Fibroblast of skin of right biceps (primary cell): ENCODE data around the gene SCD5.
A peak's percentile ranks its signal among the peaks of the same experiment; 100 is the strongest.

Experiments
- DNase-seq: peaks from one replicate; pipeline ENCODE4 v3.0.0-alpha.2; 2013

Gene SCD5

GRCh38 chr4:82758701-82759685 is 39.6 kb downstream of the SCD5 start:
- DNase-seq, result no peak

DNA sequence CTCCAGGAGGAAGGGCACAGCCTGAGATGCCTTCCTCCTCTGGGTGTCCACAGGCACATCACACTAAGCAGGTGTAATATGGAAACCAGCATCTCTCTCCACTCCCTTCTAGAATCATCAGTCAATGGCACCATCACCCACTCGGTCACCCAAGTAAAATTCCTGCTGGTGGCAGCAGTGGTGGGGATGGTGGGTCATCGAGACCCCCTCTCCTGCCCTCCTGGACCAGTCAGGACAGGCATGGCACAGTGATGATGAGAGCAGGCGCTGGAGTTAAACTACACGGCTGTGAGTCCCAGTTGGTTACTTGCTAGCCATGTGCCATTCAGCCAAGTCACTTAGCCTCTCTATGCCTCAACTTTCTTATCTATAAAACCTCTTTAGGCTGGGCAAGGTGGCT is 42.5 kb downstream of the SCD5 start:
- DNase-seq, result no peak

- no peak for DNase-seq
Measured at GRCh38 chr4:82755650-82756049, 42.9 kb downstream of the SCD5 start.

DNA sequence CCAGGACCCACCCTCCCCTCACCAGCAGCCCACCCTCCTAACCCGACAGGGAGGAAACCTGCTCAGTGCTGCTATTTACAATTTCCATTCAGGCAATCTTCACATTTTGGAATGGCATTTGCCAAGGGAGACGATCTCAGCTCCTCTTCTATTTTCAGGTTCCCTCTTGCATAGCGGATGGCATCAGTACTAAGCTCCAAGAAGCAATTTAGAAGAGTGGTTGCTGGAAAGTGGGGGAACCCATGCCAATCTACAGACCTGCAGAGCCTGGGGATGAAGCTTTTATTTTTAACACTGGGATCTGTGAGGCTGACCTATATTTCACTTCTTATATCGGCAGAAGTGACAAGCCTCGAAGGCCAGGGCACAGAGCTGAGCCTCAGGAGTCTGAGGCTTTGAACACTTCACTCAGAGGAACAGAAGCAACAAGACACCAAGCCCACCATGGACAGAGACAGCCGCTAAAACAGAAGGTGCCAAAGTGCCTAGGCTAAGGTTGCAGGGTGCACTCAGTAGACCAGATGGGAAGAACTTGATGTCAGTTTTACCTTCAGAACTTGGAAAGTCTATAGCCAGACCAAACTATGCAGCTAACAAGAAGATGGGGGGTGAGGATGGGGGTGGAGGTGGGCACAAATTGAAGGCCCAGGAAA is 44.0 kb downstream of the SCD5 start:
- no peak for DNase-seq

- no peak for DNase-seq
Measured at GRCh38 chr4:82753725-82754410, 44.7 kb downstream of the SCD5 start.

GRCh38 chr4:82753238-82753637 is 45.4 kb downstream of the SCD5 start:
- no peak for DNase-seq

- no peak for DNase-seq
Measured at GRCh38 chr4:82748810-82749470, 49.7 kb downstream of the SCD5 start.

DNA sequence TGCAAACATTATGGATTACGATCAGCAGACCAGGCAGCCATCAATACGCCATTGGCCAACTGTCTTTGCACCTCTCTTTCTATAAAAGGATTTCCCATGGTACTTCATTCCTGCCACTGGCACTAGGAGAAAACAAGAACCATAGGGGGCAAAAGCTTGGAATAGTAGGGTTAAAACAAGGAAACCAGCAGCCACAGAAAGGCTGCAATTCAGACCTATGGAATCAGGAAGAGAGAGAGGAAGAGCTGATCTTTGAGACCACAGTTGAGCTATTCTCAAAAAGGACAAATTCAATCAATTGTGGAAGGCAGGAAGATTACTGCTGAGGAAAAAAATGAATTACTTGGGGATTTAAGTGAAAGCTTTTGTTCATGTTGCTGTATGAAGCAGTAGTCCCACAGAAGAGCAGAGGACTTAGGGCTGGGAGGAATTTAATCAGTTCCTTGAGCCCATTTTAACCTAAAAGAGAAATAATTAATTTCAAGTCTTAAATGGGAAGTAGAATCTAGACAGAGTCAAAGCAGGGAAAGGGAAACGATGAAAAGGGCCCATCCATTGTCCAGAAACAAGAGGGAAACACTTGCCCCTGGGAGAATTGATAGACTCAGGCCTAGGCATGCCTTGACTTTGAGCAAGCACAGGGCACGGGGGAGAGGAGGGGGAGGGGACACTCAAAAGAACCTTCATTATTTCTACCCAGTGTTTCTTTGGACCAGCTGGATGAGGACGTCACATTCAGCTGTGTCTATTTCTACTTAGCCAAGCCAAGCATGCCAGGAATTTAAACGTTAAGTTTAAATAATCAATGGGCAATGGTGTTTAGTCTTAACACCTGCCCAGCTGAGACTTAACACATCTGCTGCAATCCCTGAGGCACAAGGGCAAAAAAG is 50.7 kb downstream of the SCD5 start:
- DNase-seq, result no peak

DNA sequence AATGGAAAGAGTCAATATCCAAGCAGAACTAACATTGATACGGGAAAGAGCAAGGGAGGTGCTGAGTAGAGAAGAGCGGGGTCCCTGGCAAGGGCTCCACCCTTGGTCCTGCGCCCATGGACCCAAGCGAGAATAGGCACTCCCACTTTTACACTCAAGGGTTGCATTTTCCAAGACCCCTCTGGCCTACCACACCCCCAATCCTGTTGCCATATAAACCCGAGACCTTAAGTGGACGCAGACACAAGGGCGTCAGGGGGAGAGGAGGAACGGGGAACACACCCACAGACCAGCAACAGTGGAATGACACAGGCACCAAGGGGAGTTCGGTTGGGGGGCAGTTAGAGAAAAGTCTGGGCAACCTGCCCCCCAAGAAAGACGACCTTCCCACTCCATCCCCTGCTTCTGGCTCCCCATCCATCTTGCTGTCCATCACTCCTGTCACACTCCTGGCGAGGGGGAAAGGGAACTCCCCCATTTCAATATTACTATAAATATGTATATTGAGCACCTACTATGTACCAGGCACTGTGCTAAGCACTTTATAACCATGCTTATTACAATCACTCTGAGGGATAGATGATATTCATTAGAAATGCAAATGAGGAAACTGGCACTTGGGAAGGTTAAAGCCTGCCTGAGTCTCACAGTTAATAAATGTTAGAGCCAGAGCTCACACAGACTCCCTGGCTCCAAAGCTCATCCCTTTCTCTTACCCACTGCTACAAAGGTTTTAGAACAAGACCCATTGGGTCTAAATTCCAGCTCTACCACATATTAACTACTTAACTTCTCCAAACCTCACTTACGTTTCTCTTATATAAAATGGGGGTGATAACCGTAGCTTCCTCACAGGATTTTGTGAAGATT is 51.7 kb downstream of the SCD5 start:
- DNase-seq, result no peak

- DNase-seq, result peak; percentile 87
Measured at GRCh38 chr4:82745173-82745842, 53.3 kb downstream of the SCD5 start.

DNA sequence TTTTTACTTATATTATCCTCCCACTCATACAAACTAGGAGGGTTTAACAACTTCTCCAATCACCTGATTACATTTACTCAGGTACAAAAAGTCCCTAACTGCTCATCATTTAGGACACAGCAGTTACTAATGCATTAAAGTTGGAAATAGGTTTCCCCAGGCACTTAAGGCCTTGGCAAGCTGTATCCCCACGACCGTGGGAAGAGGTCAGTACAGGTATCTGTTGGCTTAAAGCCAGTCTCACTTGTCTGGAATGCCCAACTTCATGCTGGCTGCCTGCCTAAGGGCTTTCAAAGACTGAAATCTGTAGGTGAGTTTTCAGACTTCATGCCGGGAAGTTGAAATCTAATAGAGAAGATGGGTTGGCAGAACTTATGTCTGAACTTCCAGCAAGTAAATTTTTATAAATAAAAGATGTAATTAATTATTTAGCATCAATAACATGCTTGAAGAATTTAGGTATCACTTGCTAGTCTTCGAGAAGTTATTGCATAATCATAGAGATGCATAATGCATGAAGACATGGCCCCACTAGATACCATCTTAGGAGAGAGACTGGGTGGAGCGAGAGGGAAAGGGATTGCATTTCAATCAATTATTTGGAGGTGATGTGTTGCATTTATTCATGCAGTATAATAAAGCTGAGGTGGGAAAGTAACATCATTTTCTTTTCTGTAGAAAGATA is 54.2 kb downstream of the SCD5 start:
- DNase-seq, result no peak

DNA sequence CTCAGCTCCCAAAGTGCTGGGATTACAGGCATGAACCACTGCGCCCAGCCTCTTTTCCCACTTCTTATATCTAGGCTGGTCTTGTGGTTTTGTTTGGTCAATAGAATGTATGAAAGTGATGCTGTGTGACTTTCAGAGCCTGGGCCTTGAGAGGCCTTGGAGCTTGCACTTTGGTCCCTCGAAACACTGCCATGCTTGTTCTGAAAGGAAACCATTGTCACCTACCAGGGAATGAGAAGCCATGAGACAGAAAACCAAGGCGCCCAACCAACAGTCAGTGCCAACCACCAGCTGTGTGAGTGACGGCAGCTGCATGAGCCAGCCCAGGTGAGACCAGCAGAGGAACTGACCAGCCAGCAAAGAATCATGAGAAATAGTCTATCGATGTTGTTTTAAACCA is 57.4 kb downstream of the SCD5 start:
- DNase-seq, result no peak

- peak; percentile 59 for DNase-seq
Measured at GRCh38 chr4:82739287-82740190, 59.1 kb downstream of the SCD5 start.

DNA sequence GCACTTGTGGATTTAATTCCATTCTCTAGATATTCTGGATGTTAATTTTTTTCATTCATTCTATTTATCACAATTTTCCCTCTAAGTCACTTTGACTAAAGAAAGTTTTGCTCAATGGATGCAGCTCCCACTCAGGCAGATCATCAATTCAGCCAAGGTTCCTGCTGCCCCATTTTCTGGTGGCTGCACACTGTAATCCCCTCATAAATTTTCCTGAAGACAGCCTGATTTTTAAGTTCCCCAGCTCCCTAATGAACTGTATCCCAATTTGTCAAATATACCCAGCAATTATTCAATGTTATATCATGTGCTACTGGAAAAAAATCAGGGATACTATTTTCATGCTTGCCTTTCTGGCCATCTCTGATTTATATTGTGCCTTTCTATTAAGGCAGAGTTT is 61.2 kb downstream of the SCD5 start:
- DNase-seq, result no peak

DNA sequence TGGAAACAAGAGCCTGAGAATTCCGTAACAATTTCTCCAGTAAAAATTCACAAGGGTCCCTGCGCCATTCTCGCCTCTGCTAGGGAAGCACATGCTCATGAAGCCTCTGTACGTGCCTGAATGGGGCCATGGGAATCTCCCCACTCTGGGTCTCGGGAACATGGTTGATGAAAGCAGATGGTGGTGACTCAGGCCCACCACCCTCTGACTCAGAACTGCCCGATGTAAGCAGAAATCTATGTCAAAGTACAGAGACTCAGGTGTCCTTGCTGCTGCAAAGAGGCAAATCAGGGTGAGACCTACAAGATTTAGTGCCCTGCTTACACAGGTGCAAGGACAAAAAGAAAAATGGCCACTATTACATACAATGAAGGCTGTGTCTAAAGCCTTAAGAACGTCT is 65.0 kb downstream of the SCD5 start:
- DNase-seq, result peak; percentile 54

GRCh38 chr4:82728301-82728700 is 70.3 kb downstream of the SCD5 start:
- no peak for DNase-seq

DNA sequence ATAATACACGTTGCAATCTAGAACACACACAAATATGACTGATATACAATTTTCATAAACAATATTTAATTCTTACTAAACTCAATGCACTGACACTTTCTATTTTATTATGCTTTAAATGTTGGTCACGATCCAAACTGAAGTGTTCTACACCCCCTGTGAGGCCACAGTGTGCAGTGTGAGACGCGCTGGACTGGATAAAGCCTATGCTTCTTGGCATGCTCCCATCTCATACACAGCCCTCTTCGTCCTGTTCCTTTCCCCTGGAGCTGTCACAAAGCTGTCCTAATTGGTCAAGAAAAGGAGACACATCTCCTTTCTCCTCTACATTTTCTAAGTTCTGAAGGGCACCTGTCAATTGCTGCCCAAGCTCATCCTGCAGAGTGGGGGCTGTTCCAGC is 72.0 kb downstream of the SCD5 start:
- DNase-seq, result no peak

DNA sequence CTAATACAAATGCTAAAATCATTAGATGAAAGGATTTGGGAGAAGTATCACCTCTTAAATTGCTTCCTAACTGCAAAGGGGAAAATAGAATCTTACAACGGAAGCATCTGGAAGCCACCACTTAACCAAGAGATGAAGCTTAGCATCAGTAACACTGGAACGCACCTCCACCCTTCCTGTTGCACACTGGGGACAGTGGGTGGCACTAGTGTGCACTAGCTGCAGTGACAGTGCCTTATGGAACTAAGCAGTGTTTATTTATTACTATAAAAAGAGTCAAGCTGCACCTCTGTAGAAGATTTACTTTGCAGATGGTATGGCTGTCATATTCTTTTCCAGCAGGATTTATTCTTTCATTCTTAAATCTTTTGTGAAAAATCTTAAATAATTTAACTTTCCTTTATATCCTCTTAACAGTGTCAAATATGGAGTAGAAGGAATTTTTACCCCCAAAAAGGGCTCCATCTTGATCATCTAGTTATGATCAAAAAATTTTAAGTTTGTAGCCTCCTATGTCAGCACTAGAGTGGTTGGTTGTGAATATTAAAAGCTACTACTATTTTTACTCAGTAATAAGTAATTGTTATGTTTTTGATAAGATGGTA is 76.7 kb downstream of the SCD5 start:
- DNase-seq, result peak; percentile 44
